ENCODE measurements around the gene PIANP.

The PIANP gene

GRCh38 chr12:6672143-6672542, 28.5 kb downstream of the PIANP start:
- H3K4me1 ChIP-seq (ENCODE audit: control insufficient read depth, insufficient read depth, low read length, poor library complexity, severe bottlenecking): no peaks in the 10 kb centered on the region
- no peaks in the 10 kb centered on the region for H3K9me3 ChIP-seq (ENCODE audit: control insufficient read depth, low read length)
- H3K4me3 ChIP-seq (ENCODE audit: insufficient read depth, low read depth, low read length, poor library complexity, severe bottlenecking): no peak overlapping the region
- peaks cover 99% of the 10 kb centered on the region for H3K36me3 ChIP-seq (ENCODE audit: control insufficient read depth, insufficient read depth, low read length)
- no peak overlapping the region for H3K27ac ChIP-seq (ENCODE audit: insufficient read depth, low read length, poor library complexity, severe bottlenecking)
- no peak for DNase-seq
- no peaks in the 10 kb centered on the region for H3K27me3 ChIP-seq (replicated peaks; ENCODE audit: control insufficient read depth, insufficient read depth, low read length, poor library complexity, severe bottlenecking)

- H3K4me1 ChIP-seq (ENCODE audit: control insufficient read depth, insufficient read depth, low read length, poor library complexity, severe bottlenecking): peaks cover 5% of the 10 kb centered on the region
- H3K27ac ChIP-seq (ENCODE audit: insufficient read depth, low read length, poor library complexity, severe bottlenecking): no peak overlapping the region
- no peaks in the 10 kb centered on the region for H3K9me3 ChIP-seq (ENCODE audit: control insufficient read depth, low read length)
- no peaks in the 10 kb centered on the region for H3K27me3 ChIP-seq (replicated peaks; ENCODE audit: control insufficient read depth, insufficient read depth, low read length, poor library complexity, severe bottlenecking)
- H3K36me3 ChIP-seq (ENCODE audit: control insufficient read depth, insufficient read depth, low read length): peaks cover 57% of the 10 kb centered on the region
- H3K4me3 ChIP-seq (ENCODE audit: insufficient read depth, low read depth, low read length, poor library complexity, severe bottlenecking): no peak overlapping the region
- DNase-seq: no peak
Measured at GRCh38 chr12:6667559-6668210, 32.9 kb downstream of the PIANP start.

DNA sequence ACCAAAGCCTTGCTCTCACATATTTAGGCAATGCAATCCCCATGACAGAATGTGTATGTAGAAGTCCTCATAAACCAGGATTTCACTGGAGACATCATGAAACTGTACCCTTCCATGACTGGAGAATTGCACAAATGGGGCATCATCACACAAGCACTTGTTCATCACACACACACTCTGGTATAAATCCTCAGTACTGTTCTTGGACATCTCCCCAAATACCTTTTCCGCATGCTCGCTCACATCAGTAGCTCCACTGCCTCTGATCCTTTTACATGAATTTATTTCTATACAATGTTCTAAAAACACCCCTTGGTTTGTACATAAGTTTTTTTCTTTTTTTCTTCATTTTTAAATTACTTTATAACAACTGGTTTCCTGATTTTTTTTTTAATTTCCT, 34.4 kb downstream of the PIANP start:
- no peaks in the 10 kb centered on the region for H3K27me3 ChIP-seq (replicated peaks; ENCODE audit: control insufficient read depth, insufficient read depth, low read length, poor library complexity, severe bottlenecking)
- DNase-seq: no peak
- H3K27ac ChIP-seq (ENCODE audit: insufficient read depth, low read length, poor library complexity, severe bottlenecking): no peak overlapping the region
- peaks cover 17% of the 10 kb centered on the region for H3K4me1 ChIP-seq (ENCODE audit: control insufficient read depth, insufficient read depth, low read length, poor library complexity, severe bottlenecking)
- peaks cover 42% of the 10 kb centered on the region for H3K36me3 ChIP-seq (ENCODE audit: control insufficient read depth, insufficient read depth, low read length)
- no peaks in the 10 kb centered on the region for H3K9me3 ChIP-seq (ENCODE audit: control insufficient read depth, low read length)
- H3K4me3 ChIP-seq (ENCODE audit: insufficient read depth, low read depth, low read length, poor library complexity, severe bottlenecking): no peak overlapping the region

DNA sequence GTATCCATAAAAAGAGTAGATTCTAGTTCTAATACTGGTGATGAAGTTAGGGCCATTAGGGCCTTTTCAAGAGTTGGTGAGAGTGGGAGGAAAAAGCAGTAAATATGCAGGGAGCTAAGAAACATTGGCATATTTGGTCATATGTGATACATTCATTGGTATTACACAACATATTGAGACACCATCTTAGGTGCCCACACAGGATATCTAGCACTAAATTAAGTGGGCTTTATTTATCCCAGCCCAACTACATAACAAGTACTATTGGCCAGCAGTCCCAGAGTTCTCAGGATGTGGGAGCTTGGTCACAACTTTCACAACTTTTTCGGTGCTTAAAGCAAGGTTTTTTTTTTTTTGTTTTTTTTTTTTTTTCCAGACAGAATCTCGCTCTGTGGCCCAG, 35.7 kb downstream of the PIANP start:
- no peak overlapping the region for H3K4me3 ChIP-seq (ENCODE audit: insufficient read depth, low read depth, low read length, poor library complexity, severe bottlenecking)

DNA sequence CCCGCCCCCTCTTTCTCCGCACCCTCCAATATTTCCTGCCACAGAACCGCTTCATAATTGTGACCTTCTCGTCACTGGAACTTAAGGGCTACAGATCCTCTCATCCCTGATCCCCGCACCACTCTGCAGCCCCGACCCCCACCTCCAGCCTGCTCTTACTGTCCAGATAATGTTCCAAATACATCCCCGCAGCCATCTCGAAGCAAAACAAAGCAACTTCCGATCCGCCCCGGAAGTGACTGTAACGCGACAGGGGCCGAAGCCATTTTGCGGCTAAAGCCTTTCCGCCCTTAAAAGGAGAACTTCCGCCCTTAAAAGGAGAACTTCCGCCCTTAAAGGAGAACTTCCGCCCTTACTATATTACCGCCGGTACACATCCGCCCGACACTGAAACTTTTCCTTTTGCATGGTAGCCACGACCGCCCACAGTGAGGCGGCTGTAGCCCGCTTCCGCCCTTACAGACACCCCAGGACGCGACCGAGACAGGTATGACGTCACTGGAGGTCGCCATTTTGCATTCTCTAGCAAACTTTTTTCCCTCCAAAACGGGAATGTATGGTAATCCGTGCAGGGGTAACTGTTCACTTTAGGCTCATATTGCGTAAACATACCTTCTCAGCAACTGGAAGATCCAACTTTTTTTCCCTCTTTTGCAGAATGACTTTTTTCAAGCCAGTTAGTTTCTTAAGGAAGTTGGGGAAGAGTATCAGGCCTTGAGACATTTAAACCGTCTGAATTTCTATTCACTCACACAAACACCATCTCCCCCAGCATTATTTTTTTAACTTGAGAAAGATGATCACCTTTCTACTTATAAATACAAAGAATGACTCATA, 37.5 kb downstream of the PIANP start, which contains the start of gene ING4:
TSS of gene ING4 (minus strand) at position 214 of the 837 bp plus-strand sequence. CDS start at position 196, 18 bp downstream.
- peaks cover 15% of the 10 kb centered on the region for H3K36me3 ChIP-seq (ENCODE audit: control insufficient read depth, insufficient read depth, low read length)
- peaks cover 17% of the 10 kb centered on the region for H3K4me1 ChIP-seq (ENCODE audit: control insufficient read depth, insufficient read depth, low read length, poor library complexity, severe bottlenecking)
- no peaks in the 10 kb centered on the region for H3K27me3 ChIP-seq (replicated peaks; ENCODE audit: control insufficient read depth, insufficient read depth, low read length, poor library complexity, severe bottlenecking)
- peak within 1 kb of the TSS; percentile 97 for H3K4me3 ChIP-seq (ENCODE audit: insufficient read depth, low read depth, low read length, poor library complexity, severe bottlenecking)
- H3K27ac ChIP-seq (ENCODE audit: insufficient read depth, low read length, poor library complexity, severe bottlenecking): peak within 1 kb of the TSS; percentile 87
- peak; percentile 93 to 96 (median 94) for DNase-seq
- no peaks in the 10 kb centered on the region for H3K9me3 ChIP-seq (ENCODE audit: control insufficient read depth, low read length)

More for the DNA sequence above, 35.7 kb downstream of the PIANP start:
- Histone ChIP-seq H3K4me1 (ENCODE audit: control insufficient read depth, insufficient read depth, low read length, poor library complexity, severe bottlenecking) (peaks cover 17% of the 10 kb centered on the region), H3K9me3 (ENCODE audit: control insufficient read depth, low read length) (no peaks in the 10 kb centered on the region), H3K27ac (ENCODE audit: insufficient read depth, low read length, poor library complexity, severe bottlenecking) (no peak overlapping the region), H3K36me3 (ENCODE audit: control insufficient read depth, insufficient read depth, low read length) (peaks cover 30% of the 10 kb centered on the region), H3K27me3 (replicated peaks; ENCODE audit: control insufficient read depth, insufficient read depth, low read length, poor library complexity, severe bottlenecking) (no peaks in the 10 kb centered on the region)
- no peak for DNase-seq

GRCh38 chr12:6662602-6662905, 38.1 kb downstream of the PIANP start:
- DNase-seq: no peak
- Histone ChIP-seq H3K27me3 (replicated peaks; ENCODE audit: control insufficient read depth, insufficient read depth, low read length, poor library complexity, severe bottlenecking) (no peaks in the 10 kb centered on the region), H3K4me3 (ENCODE audit: insufficient read depth, low read depth, low read length, poor library complexity, severe bottlenecking) (peak overlapping the region; percentile 97), H3K36me3 (ENCODE audit: control insufficient read depth, insufficient read depth, low read length) (peaks cover 11% of the 10 kb centered on the region), H3K27ac (ENCODE audit: insufficient read depth, low read length, poor library complexity, severe bottlenecking) (peak overlapping the region; percentile 87), H3K4me1 (ENCODE audit: control insufficient read depth, insufficient read depth, low read length, poor library complexity, severe bottlenecking) (peaks cover 17% of the 10 kb centered on the region), H3K9me3 (ENCODE audit: control insufficient read depth, low read length) (no peaks in the 10 kb centered on the region)

GRCh38 chr12:6653987-6654386, 46.6 kb downstream of the PIANP start:
- Histone ChIP-seq H3K27me3 (replicated peaks; ENCODE audit: control insufficient read depth, insufficient read depth, low read length, poor library complexity, severe bottlenecking) (no peaks in the 10 kb centered on the region), H3K36me3 (ENCODE audit: control insufficient read depth, insufficient read depth, low read length) (peaks cover 47% of the 10 kb centered on the region), H3K4me1 (ENCODE audit: control insufficient read depth, insufficient read depth, low read length, poor library complexity, severe bottlenecking) (no peaks in the 10 kb centered on the region), H3K4me3 (ENCODE audit: insufficient read depth, low read depth, low read length, poor library complexity, severe bottlenecking) (no peak overlapping the region), H3K9me3 (ENCODE audit: control insufficient read depth, low read length) (no peaks in the 10 kb centered on the region), H3K27ac (ENCODE audit: insufficient read depth, low read length, poor library complexity, severe bottlenecking) (no peak overlapping the region)
- DNase-seq: no peak

GRCh38 chr12:6653342-6653741, 47.3 kb downstream of the PIANP start:
- Histone ChIP-seq H3K4me3 (ENCODE audit: insufficient read depth, low read depth, low read length, poor library complexity, severe bottlenecking) (no peak overlapping the region), H3K9me3 (ENCODE audit: control insufficient read depth, low read length) (no peaks in the 10 kb centered on the region), H3K27me3 (replicated peaks; ENCODE audit: control insufficient read depth, insufficient read depth, low read length, poor library complexity, severe bottlenecking) (no peaks in the 10 kb centered on the region), H3K36me3 (ENCODE audit: control insufficient read depth, insufficient read depth, low read length) (peaks cover 46% of the 10 kb centered on the region), H3K27ac (ENCODE audit: insufficient read depth, low read length, poor library complexity, severe bottlenecking) (no peak overlapping the region), H3K4me1 (ENCODE audit: control insufficient read depth, insufficient read depth, low read length, poor library complexity, severe bottlenecking) (no peaks in the 10 kb centered on the region)
- no peak for DNase-seq

GRCh38 chr12:6652391-6652790, 48.2 kb downstream of the PIANP start:
- H3K27me3 ChIP-seq (replicated peaks; ENCODE audit: control insufficient read depth, insufficient read depth, low read length, poor library complexity, severe bottlenecking): no peaks in the 10 kb centered on the region
- peaks cover 43% of the 10 kb centered on the region for H3K36me3 ChIP-seq (ENCODE audit: control insufficient read depth, insufficient read depth, low read length)
- H3K4me3 ChIP-seq (ENCODE audit: insufficient read depth, low read depth, low read length, poor library complexity, severe bottlenecking): no peak overlapping the region
- H3K9me3 ChIP-seq (ENCODE audit: control insufficient read depth, low read length): no peaks in the 10 kb centered on the region
- H3K27ac ChIP-seq (ENCODE audit: insufficient read depth, low read length, poor library complexity, severe bottlenecking): no peak overlapping the region
- H3K4me1 ChIP-seq (ENCODE audit: control insufficient read depth, insufficient read depth, low read length, poor library complexity, severe bottlenecking): no peaks in the 10 kb centered on the region
- no peak for DNase-seq

DNA sequence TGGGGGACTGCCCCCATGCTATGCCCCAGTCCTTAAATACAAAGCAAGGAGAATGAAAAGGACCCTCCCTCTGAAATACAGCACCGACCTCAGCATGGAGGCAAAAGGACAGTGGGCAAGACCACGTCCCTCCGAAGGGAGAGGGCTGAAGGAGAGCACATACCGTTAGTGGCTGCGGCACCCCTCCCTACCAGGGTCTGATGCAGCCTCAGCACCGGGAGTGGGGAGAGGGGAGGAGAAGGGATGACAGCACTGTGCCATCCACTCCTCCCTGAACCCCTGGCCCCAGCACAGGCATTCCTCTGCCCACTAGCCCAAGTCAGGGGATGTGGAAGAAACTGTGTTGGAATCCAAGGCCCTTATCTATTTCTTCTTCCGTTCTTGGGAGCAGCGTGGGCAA, 49.8 kb downstream of the PIANP start:
- peaks cover 38% of the 10 kb centered on the region for H3K36me3 ChIP-seq (ENCODE audit: control insufficient read depth, insufficient read depth, low read length)

More for the DNA sequence above, 49.8 kb downstream of the PIANP start:
- no peaks in the 10 kb centered on the region for H3K4me1 ChIP-seq (ENCODE audit: control insufficient read depth, insufficient read depth, low read length, poor library complexity, severe bottlenecking)
- H3K27ac ChIP-seq (ENCODE audit: insufficient read depth, low read length, poor library complexity, severe bottlenecking): no peak overlapping the region
- H3K9me3 ChIP-seq (ENCODE audit: control insufficient read depth, low read length): no peaks in the 10 kb centered on the region
- DNase-seq: no peak
- H3K4me3 ChIP-seq (ENCODE audit: insufficient read depth, low read depth, low read length, poor library complexity, severe bottlenecking): no peak overlapping the region
- H3K27me3 ChIP-seq (replicated peaks; ENCODE audit: control insufficient read depth, insufficient read depth, low read length, poor library complexity, severe bottlenecking): no peaks in the 10 kb centered on the region

Measured in effector memory CD4-positive, alpha-beta T cell (primary cell).